Osteocyte (in vitro differentiated cells): ENCODE data around the gene CCR4. TPM values are rescaled to one million over a fixed set of nuclear protein-coding genes. Genes with fewer than 3 reads are reported as not detected.

Experiments
- DNase-seq: peaks from one replicate; pipeline ENCODE4 v3.0.0; 2021; ENCODE audit warnings: mixed read lengths; ENCODE audit not compliant: unreplicated experiment; ENCODE audit errors: extremely low spot score
- H3K27ac Mint-ChIP-seq: one replicate; pipeline ENCODE4 v1.8.0; 2021; ENCODE audit warnings: mild to moderate bottlenecking, mixed read lengths; ENCODE audit not compliant: unreplicated experiment
- H3K27me3 Mint-ChIP-seq: one replicate; pipeline ENCODE4 v1.8.0; 2021; ENCODE audit warnings: mixed read lengths; ENCODE audit not compliant: unreplicated experiment
- H3K36me3 Mint-ChIP-seq: one replicate; pipeline ENCODE4 v1.8.0; 2021; ENCODE audit warnings: mixed read lengths; ENCODE audit not compliant: unreplicated experiment
- H3K4me1 Mint-ChIP-seq: one replicate; pipeline ENCODE4 v1.8.0; 2021; ENCODE audit warnings: mixed read lengths; ENCODE audit not compliant: unreplicated experiment
- H3K4me3 Mint-ChIP-seq: one replicate; pipeline ENCODE4 v1.8.0; 2021; ENCODE audit warnings: mild to moderate bottlenecking, moderate library complexity, mixed read lengths; ENCODE audit not compliant: unreplicated experiment
- H3K9me3 Mint-ChIP-seq: one replicate; pipeline ENCODE4 v1.8.0; 2021; ENCODE audit warnings: mixed read lengths; ENCODE audit not compliant: unreplicated experiment
- CTCF ChIP-seq: fragments of 200-600 bp; sonication (generic); IDR thresholded peaks from 2 replicates; pipeline ENCODE4 v1.5.0; 2021; ENCODE audit warnings: antibody characterized with exemption, mild to moderate bottlenecking, moderate library complexity
- total RNA-seq: library from RNA; stranded (reverse); gene quantifications from 2 replicates; pipeline ENCODE4 v1.2.1, GENCODE V29; 2021

Gene CCR4
- total RNA-seq, 1 donor from 2014 or later = not detected

GRCh38 chr3:32995098-32995497, 43.7 kb downstream of the CCR4 start:
- H3K4me3 Mint-ChIP-seq = no peak overlapping the region
- no peaks in the 10 kb centered on the region for H3K9me3 Mint-ChIP-seq
- H3K27me3 Mint-ChIP-seq = no peaks in the 10 kb centered on the region
- no peak for DNase-seq
- H3K4me1 Mint-ChIP-seq = no peaks in the 10 kb centered on the region
- no peak overlapping the region for H3K27ac Mint-ChIP-seq
- H3K36me3 Mint-ChIP-seq = peaks cover 11% of the 10 kb centered on the region
- no peak for TF ChIP-seq CTCF

- no peak for TF ChIP-seq CTCF
- no peak for DNase-seq
- Mint-ChIP-seq H3K4me1 (no peaks in the 10 kb centered on the region), H3K36me3 (peaks cover 16% of the 10 kb centered on the region), H3K27me3 (no peaks in the 10 kb centered on the region), H3K9me3 (no peaks in the 10 kb centered on the region), H3K27ac (no peak overlapping the region), H3K4me3 (no peak overlapping the region)
Observed at GRCh38 chr3:32996048-32996754, 44.8 kb downstream of the CCR4 start.

- TF ChIP-seq CTCF = no peak
- Mint-ChIP-seq H3K36me3 (peaks cover 19% of the 10 kb centered on the region), H3K9me3 (no peaks in the 10 kb centered on the region), H3K27me3 (no peaks in the 10 kb centered on the region), H3K27ac (no peak overlapping the region), H3K4me3 (no peak overlapping the region), H3K4me1 (no peaks in the 10 kb centered on the region)
- no peak for DNase-seq
Observed at GRCh38 chr3:32996755-32997091, 45.3 kb downstream of the CCR4 start.

- Mint-ChIP-seq H3K4me3 (no peak overlapping the region), H3K27me3 (no peaks in the 10 kb centered on the region), H3K27ac (no peak overlapping the region), H3K36me3 (peaks cover 27% of the 10 kb centered on the region), H3K4me1 (peaks cover 8% of the 10 kb centered on the region), H3K9me3 (no peaks in the 10 kb centered on the region)
- DNase-seq = no peak
- no peak for TF ChIP-seq CTCF
Observed at GRCh38 chr3:32998631-32999451, 47.4 kb downstream of the CCR4 start.

- Mint-ChIP-seq H3K4me3 (no peak overlapping the region), H3K27me3 (no peaks in the 10 kb centered on the region), H3K9me3 (no peaks in the 10 kb centered on the region), H3K4me1 (peaks cover 8% of the 10 kb centered on the region), H3K36me3 (peaks cover 38% of the 10 kb centered on the region), H3K27ac (no peak overlapping the region)
- no peak for TF ChIP-seq CTCF
- DNase-seq = no peak
Observed at GRCh38 chr3:33000691-33001385, 49.4 kb downstream of the CCR4 start.
